OCI-LY3 (cell line): ENCODE results near the gene GID4.

ENCODE experiments used
- H2AFZ ChIP-seq: fragments of 200-600, 300-600 bp; shearing (Covaris generic); 2 replicates; pipeline ENCODE4 v1.6.0; 2014; ENCODE audit warnings: antibody characterized with exemption, low read depth, low read length
- H3K27ac ChIP-seq: fragments of 200-600, 300-600 bp; sonication (generic); 2 replicates; pipeline ENCODE4 v1.5.1; 2014; ENCODE audit warnings: mild to moderate bottlenecking, low read length, moderate library complexity, mixed read lengths
- H3K27me3 ChIP-seq: fragments of 200-600, 300-600 bp; sonication (generic); 2 replicates; pipeline ENCODE4 v1.6.1; 2014; ENCODE audit warnings: low read depth, low read length, mixed read lengths
- H3K36me3 ChIP-seq: fragments of 200-600, 300-600 bp; sonication (generic); replicated peaks from 2 replicates; pipeline ENCODE3; 2014; ENCODE audit warnings: low read depth, low read length, mixed read lengths
- H3K4me1 ChIP-seq: fragments of 300-600, 200-600 bp; sonication (generic); 2 replicates; pipeline ENCODE4 v1.6.1; 2014; ENCODE audit warnings: low read length, mixed read lengths
- H3K4me2 ChIP-seq: fragments of 200-600, 300-600 bp; sonication (generic); 2 replicates; pipeline ENCODE4 v1.6.1; 2014; ENCODE audit warnings: low read length, mixed read lengths
- H3K4me3 ChIP-seq: fragments of 300-600, 200-600 bp; sonication (generic); 2 replicates; pipeline ENCODE4 v1.5.1; 2014; ENCODE audit warnings: antibody characterized with exemption, mild to moderate bottlenecking, low read length, moderate library complexity
- H3K79me2 ChIP-seq: fragments of 300-600, 200-600 bp; shearing (Covaris generic); 2 replicates; pipeline ENCODE4 v1.6.1; 2014; ENCODE audit warnings: mild to moderate bottlenecking, low read length, mixed read lengths
- H3K9ac ChIP-seq: fragments of 300-600, 200-600 bp; shearing (Covaris generic); 2 replicates; pipeline ENCODE4 v1.6.0; 2014; ENCODE audit warnings: mild to moderate bottlenecking, low read length, moderate library complexity
- H3K9me3 ChIP-seq: fragments of 200-600, 300-600 bp; shearing (Covaris generic); 2 replicates; pipeline ENCODE4 v1.6.1; 2014; ENCODE audit warnings: low read length, mixed read lengths; ENCODE audit not compliant: insufficient read depth
- H4K20me1 ChIP-seq: fragments of 200-600, 300-600 bp; sonication (generic); 2 replicates; pipeline ENCODE4 v1.6.1; 2016; ENCODE audit warnings: low read length, mixed read lengths; ENCODE audit not compliant: insufficient read depth
- CTCF ChIP-seq: fragments of 200-600, 300-600 bp; sonication (generic); IDR thresholded peaks from 2 replicates; pipeline ENCODE4 v1.5.1; 2014; ENCODE audit warnings: antibody characterized with exemption, low read length, low read depth
- EZH2phosphoT487 ChIP-seq: fragments of 200-600 bp; shearing (Covaris generic); IDR thresholded peaks from 2 replicates; pipeline ENCODE4 v1.6.1; 2018; ENCODE audit warnings: antibody characterized with exemption, mixed run types, low read depth

GID4 gene

GRCh38 chr17:18066866-18067265 lies 27.7 kb downstream of the GID4 start:
- no peaks in the 10 kb centered on the region for H3K27me3 ChIP-seq
- no peak overlapping the region for H3K4me2 ChIP-seq
- no peak for TF ChIP-seq EZH2phosphoT487
- no peaks in the 10 kb centered on the region for H3K9me3 ChIP-seq
- no peak overlapping the region for H2AFZ ChIP-seq
- H4K20me1 ChIP-seq: no peaks in the 10 kb centered on the region
- H3K9ac ChIP-seq: no peak overlapping the region
- H3K36me3 ChIP-seq: no peaks in the 10 kb centered on the region
- H3K79me2 ChIP-seq: no peaks in the 10 kb centered on the region
- no peak overlapping the region for H3K4me3 ChIP-seq
- no peaks in the 10 kb centered on the region for H3K4me1 ChIP-seq
- no peak overlapping the region for H3K27ac ChIP-seq

GRCh38 chr17:18069101-18069500 lies 29.9 kb downstream of the GID4 start:
- Histone ChIP-seq H2AFZ (no peak overlapping the region), H3K79me2 (no peaks in the 10 kb centered on the region), H3K9ac (no peak overlapping the region), H4K20me1 (no peaks in the 10 kb centered on the region), H3K4me3 (no peak overlapping the region), H3K36me3 (no peaks in the 10 kb centered on the region), H3K4me1 (no peaks in the 10 kb centered on the region), H3K9me3 (no peaks in the 10 kb centered on the region), H3K27ac (no peak overlapping the region), H3K27me3 (no peaks in the 10 kb centered on the region), H3K4me2 (no peak overlapping the region)
- TF ChIP-seq CTCF: no peak
- no peak for TF ChIP-seq EZH2phosphoT487

GRCh38 chr17:18070861-18071340 lies 31.7 kb downstream of the GID4 start:
- Histone ChIP-seq H3K4me2 (peak overlapping the region; percentile 54), H3K27me3 (no peaks in the 10 kb centered on the region), H3K4me3 (peak overlapping the region; percentile 51), H3K36me3 (no peaks in the 10 kb centered on the region), H3K4me1 (no peaks in the 10 kb centered on the region), H3K79me2 (no peaks in the 10 kb centered on the region), H4K20me1 (no peaks in the 10 kb centered on the region), H2AFZ (no peak overlapping the region), H3K9ac (no peak overlapping the region), H3K9me3 (no peaks in the 10 kb centered on the region), H3K27ac (no peak overlapping the region)
- TF ChIP-seq CTCF: no peak
- TF ChIP-seq EZH2phosphoT487: no peak

GRCh38 chr17:18071751-18072150 lies 32.5 kb downstream of the GID4 start:
- no peaks in the 10 kb centered on the region for H3K27me3 ChIP-seq
- no peaks in the 10 kb centered on the region for H4K20me1 ChIP-seq
- no peak overlapping the region for H3K27ac ChIP-seq
- H3K4me3 ChIP-seq: no peak overlapping the region
- no peak for TF ChIP-seq EZH2phosphoT487
- no peak for TF ChIP-seq CTCF
- no peaks in the 10 kb centered on the region for H3K36me3 ChIP-seq
- no peaks in the 10 kb centered on the region for H3K79me2 ChIP-seq
- no peak overlapping the region for H3K4me2 ChIP-seq
- no peaks in the 10 kb centered on the region for H3K4me1 ChIP-seq
- H3K9ac ChIP-seq: no peak overlapping the region
- no peak overlapping the region for H2AFZ ChIP-seq
- H3K9me3 ChIP-seq: no peaks in the 10 kb centered on the region
